OCI-LY7 (cell line): Measurements from ENCODE around the gene DAZL.

Source experiments
- CTCF ChIP-seq: fragments of 200-600 bp; sonication (generic); conservative IDR thresholded peaks from 2 replicates; pipeline ENCODE4 v1.5.1; 2014; ENCODE audit warnings: mild to moderate bottlenecking, antibody characterized with exemption, low read length, moderate library complexity, mixed read lengths
- EZH2phosphoT487 ChIP-seq: fragments of 200-600 bp; sonication (generic); IDR thresholded peaks from 2 replicates; pipeline ENCODE4 v1.6.1; 2018; ENCODE audit warnings: low read depth, borderline replicate concordance, mild to moderate bottlenecking, mixed run types, antibody characterized with exemption, low read length, moderate library complexity, mixed read lengths

GRCh38 chr3:16554126-16554525 lies 51.1 kb downstream of the DAZL start:
- no peak for TF ChIP-seq CTCF
- no peak for TF ChIP-seq EZH2phosphoT487
